Measurements from ENCODE around the gene LIMCH1.

- TF ChIP-seq POLR2A (IDR thresholded peaks at IDR 0.05) (no peak), CTCF (IDR thresholded peaks at IDR 0.05) (no peak)
Observed at GRCh38 chr4:41535911-41536371, 2.0 kb upstream of the LIMCH1 start.

Measured in testis (tissue), 2 donors.